ENCODE data around the gene IKZF1.

DNA sequence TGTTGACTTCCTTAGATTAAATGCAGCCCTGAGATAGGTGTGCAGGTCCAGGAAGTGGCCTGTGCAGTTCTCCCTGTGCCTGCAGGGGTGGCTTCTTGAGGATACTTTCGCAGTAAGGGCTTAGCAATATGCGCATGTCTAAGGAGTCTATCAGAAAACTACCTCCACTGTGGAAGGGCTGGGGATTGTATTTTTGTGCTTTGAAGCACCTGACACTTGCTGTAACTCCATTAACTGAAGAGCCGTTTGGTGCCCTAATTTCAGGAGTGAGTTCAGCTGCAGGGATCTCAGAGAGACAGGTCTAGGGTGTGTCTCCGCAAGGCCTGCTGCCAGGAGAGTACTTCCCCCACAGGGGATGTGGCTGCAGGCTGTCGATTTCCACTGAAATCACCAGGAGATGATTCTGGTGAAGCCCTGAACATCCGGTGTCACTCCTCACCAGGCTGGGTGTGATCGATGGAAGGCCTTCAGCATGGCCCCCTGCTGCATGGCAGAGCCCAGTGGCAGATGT is 35.5 kb downstream of the IKZF1 start:
- TF ChIP-seq, protein P1, sequence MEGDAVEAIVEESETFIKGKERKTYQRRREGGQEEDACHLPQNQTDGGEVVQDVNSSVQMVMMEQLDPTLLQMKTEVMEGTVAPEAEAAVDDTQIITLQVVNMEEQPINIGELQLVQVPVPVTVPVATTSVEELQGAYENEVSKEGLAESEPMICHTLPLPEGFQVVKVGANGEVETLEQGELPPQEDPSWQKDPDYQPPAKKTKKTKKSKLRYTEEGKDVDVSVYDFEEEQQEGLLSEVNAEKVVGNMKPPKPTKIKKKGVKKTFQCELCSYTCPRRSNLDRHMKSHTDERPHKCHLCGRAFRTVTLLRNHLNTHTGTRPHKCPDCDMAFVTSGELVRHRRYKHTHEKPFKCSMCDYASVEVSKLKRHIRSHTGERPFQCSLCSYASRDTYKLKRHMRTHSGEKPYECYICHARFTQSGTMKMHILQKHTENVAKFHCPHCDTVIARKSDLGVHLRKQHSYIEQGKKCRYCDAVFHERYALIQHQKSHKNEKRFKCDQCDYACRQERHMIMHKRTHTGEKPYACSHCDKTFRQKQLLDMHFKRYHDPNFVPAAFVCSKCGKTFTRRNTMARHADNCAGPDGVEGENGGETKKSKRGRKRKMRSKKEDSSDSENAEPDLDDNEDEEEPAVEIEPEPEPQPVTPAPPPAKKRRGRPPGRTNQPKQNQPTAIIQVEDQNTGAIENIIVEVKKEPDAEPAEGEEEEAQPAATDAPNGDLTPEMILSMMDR (IDR thresholded peaks at IDR 0.05; ENCODE audit: insufficient read depth, low read length, poor library complexity, severe bottlenecking): no peak
- no peak for TF ChIP-seq EZH2phosphoT487 (conservative IDR thresholded peaks at IDR 0.05; ENCODE audit: low read length)

Data from SU-DHL-6 (cell line).